Calu3 (cell line): ENCODE results near the gene TM4SF4. TPM values are rescaled to one million over a fixed set of nuclear protein-coding genes. Genes with fewer than 3 reads are reported as not detected.

Source experiments
- BruUV-seq: library from RNA; stranded (reverse); fragments of 400-500 nt; replicated peaks from 2 replicates; lab custom pipeline; 2021; lab: Mats Ljungman, UMichigan
- CTCF ChIA-PET: fragments of 300-600 bp; sonication (Branson Sonifier 250); formaldehyde crosslinking; loops from one replicate; lab custom pipeline; 2022; ENCODE audit warnings: antibody characterized with exemption; lab: Charles Lee
- DNase-seq: peaks from one replicate; pipeline ENCODE4 v3.0.0; 2022
- H3K27ac Mint-ChIP-seq: one replicate; pipeline ENCODE4 v1.8.0; 2022; ENCODE audit warnings: mixed read lengths; ENCODE audit not compliant: unreplicated experiment
- H3K27me3 Mint-ChIP-seq: one replicate; pipeline ENCODE4 v1.8.0; 2022; ENCODE audit warnings: mixed read lengths; ENCODE audit not compliant: unreplicated experiment
- H3K36me3 Mint-ChIP-seq: one replicate; pipeline ENCODE4 v1.8.0; 2022; ENCODE audit warnings: mild to moderate bottlenecking, moderate library complexity, mixed read lengths; ENCODE audit not compliant: insufficient read depth, unreplicated experiment
- H3K4me1 Mint-ChIP-seq: one replicate; pipeline ENCODE4 v1.8.0; 2022; ENCODE audit warnings: mild to moderate bottlenecking, low read depth, mixed read lengths; ENCODE audit not compliant: unreplicated experiment
- H3K4me3 Mint-ChIP-seq: one replicate; pipeline ENCODE4 v1.8.0; 2022; ENCODE audit warnings: mild to moderate bottlenecking, low read depth, moderate library complexity, mixed read lengths; ENCODE audit not compliant: unreplicated experiment
- H3K9me3 Mint-ChIP-seq: one replicate; pipeline ENCODE4 v1.8.0; 2022; ENCODE audit warnings: low read depth, mixed read lengths; ENCODE audit not compliant: unreplicated experiment
- CTCF ChIP-seq: fragments of 200-600 bp; IDR thresholded peaks from one replicate; pipeline ENCODE4 v1.8.0; 2022; ENCODE audit warnings: antibody characterized with exemption; ENCODE audit not compliant: unreplicated experiment
- intact Hi-C: fragments of 100-400 bp; cut with micrococcal nuclease; formaldehyde crosslinking; loops from one replicate; pipeline ENCODE4 v1.10.0; 2022; ENCODE audit not compliant: unreplicated experiment
- total RNA-seq: library from RNA; stranded (reverse); gene quantifications from 2 replicates; pipeline ENCODE4 v1.2.3, GENCODE V29; 2022

TM4SF4 gene
- total RNA-seq, 1 experiment from 2014 or later, result 257 TPM

GRCh38 chr3:149529099-149529498, 54.6 kb downstream of the TM4SF4 start:
- Mint-ChIP-seq H3K4me3 (no peak overlapping the region), H3K27ac (no peak overlapping the region), H3K4me1 (peaks cover 46% of the 10 kb centered on the region), H3K36me3 (peaks cover 86% of the 10 kb centered on the region), H3K27me3 (no peaks in the 10 kb centered on the region), H3K9me3 (no peaks in the 10 kb centered on the region)
- BruUV-seq, result no TSS peak
- CTCF ChIA-PET, result no interaction called here
- intact Hi-C loops, result no loop called here
- DNase-seq, result no peak
- no peak for TF ChIP-seq CTCF

- H3K4me1 Mint-ChIP-seq, result peaks cover 67% of the 10 kb centered on the region
Measured at GRCh38 chr3:149532489-149533180, 58.1 kb downstream of the TM4SF4 start.

GRCh38 chr3:149534082-149534481, 59.6 kb downstream of the TM4SF4 start:
- Mint-ChIP-seq H3K4me1 (peaks cover 62% of the 10 kb centered on the region), H3K36me3 (peaks cover 84% of the 10 kb centered on the region), H3K27me3 (no peaks in the 10 kb centered on the region), H3K27ac (peak overlapping the region; percentile 4), H3K9me3 (no peaks in the 10 kb centered on the region), H3K4me3 (no peak overlapping the region)
- TF ChIP-seq CTCF, result no peak
- no TSS peak for BruUV-seq
- intact Hi-C loops, result no loop called here
- no peak for DNase-seq
- CTCF ChIA-PET, result interaction anchor here (0.6 to 1.4 kb wide), 4 partner anchors 35 to 237 kb away, joined by 3 to 5 read pairs (median 3); partner anchors contain the start of gene WWTR1

More at GRCh38 chr3:149532489-149533180, 58.1 kb downstream of the TM4SF4 start:
- no TSS peak for BruUV-seq
- CTCF ChIA-PET, result interaction anchor here (0.6 to 1.7 kb wide), 5 partner anchors 29 to 938 kb away, joined by 3 to 6 read pairs (median 4); no protein-coding TSS in a partner anchor
- Mint-ChIP-seq H3K9me3 (no peaks in the 10 kb centered on the region), H3K4me3 (no peak overlapping the region), H3K27me3 (no peaks in the 10 kb centered on the region), H3K36me3 (peaks cover 83% of the 10 kb centered on the region), H3K27ac (peak overlapping the region; percentile 19)
- DNase-seq, result no peak
- no peak for TF ChIP-seq CTCF
- intact Hi-C loops, result no loop called here

- CTCF ChIA-PET, result interaction anchor here (0.6 to 1.4 kb wide), 4 partner anchors 34 to 237 kb away, joined by 3 to 5 read pairs (median 3); partner anchors contain the start of gene WWTR1
- intact Hi-C loops, result no loop called here
- BruUV-seq, result no TSS peak
- Mint-ChIP-seq H3K27ac (peak overlapping the region; percentile 39), H3K4me3 (no peak overlapping the region), H3K9me3 (no peaks in the 10 kb centered on the region), H3K36me3 (peaks cover 85% of the 10 kb centered on the region), H3K4me1 (peaks cover 68% of the 10 kb centered on the region), H3K27me3 (no peaks in the 10 kb centered on the region)
- no peak for TF ChIP-seq CTCF
- no peak for DNase-seq
Measured at GRCh38 chr3:149534671-149535332, 60.3 kb downstream of the TM4SF4 start.
